Breast epithelium (tissue), 3 donors: ENCODE results near the gene DCXR.

Experiments
- CTCF ChIP-seq, 3 donors: fragments of 450-650 bp; IDR thresholded peaks; one replicate each; pipeline ENCODE4 v1.5.1; 2016 to 2017; ENCODE audit warnings: antibody characterized with exemption in 3 of 3, mild to moderate bottlenecking in 3 of 3, moderate library complexity in 3 of 3
- POLR2A ChIP-seq: fragments of 450-650 bp; IDR thresholded peaks from one replicate; pipeline ENCODE4 v1.6.1; 2016; ENCODE audit warnings: antibody characterized with exemption, mild to moderate bottlenecking, moderate library complexity
- POLR2AphosphoS5 ChIP-seq, 3 donors: sonication (generic); formaldehyde crosslinking; IDR thresholded peaks; one replicate each; pipeline ENCODE4 v1.6.1; 2017; ENCODE audit warnings: antibody characterized with exemption in 3 of 3

- TF ChIP-seq CTCF (IDR thresholded peaks at IDR 0.05): no peak
- no peak for TF ChIP-seq POLR2A
- TF ChIP-seq POLR2AphosphoS5 (IDR thresholded peaks at IDR 0.05): no peak
These were observed 45.0 kb downstream of the DCXR start for GRCh38 chr17:81992306-81993102.
